H1 (cell line): ENCODE data around the gene CDK5R1. TPM values are rescaled to one million over a fixed set of nuclear protein-coding genes. Genes with fewer than 3 reads are reported as not detected.

Source experiments
- CTCF ChIA-PET: fragments of 300-600 bp; sonication (Branson Sonifier 250); formaldehyde crosslinking; loops from one replicate; lab custom pipeline; 2021; ENCODE audit not compliant: partially characterized antibody; lab: Charles Lee
- POLR2A ChIA-PET: fragments of 300-600 bp; sonication (Branson Sonifier 250); formaldehyde crosslinking; loops from one replicate; lab custom pipeline; 2021; ENCODE audit warnings: inconsistent platforms; ENCODE audit not compliant: partially characterized antibody; lab: Charles Lee
- DNase-seq, 2 experiments: peaks; one replicate each; pipeline versions ENCODE4 v3.0.0 to v3.0.0-alpha.2; 2010 to 2022; ENCODE audit warnings: low spot score in 2 of 2, low read depth in 1 of 2, mixed read lengths in 1 of 2
- FAIRE-seq: peaks from 2 replicates; lab custom pipeline; 2011; peaks lifted over from hg19 to GRCh38; lab: Jason Lieb, UNC
- H2AFZ ChIP-seq: 2 replicates; pipeline ENCODE4 v1.8.1; 2012; ENCODE audit warnings: low read length, inconsistent platforms
- H2AK5ac ChIP-seq: 2 replicates; pipeline ENCODE4 v1.6.1; 2013; ENCODE audit warnings: low read depth, low read length
- H2BK120ac ChIP-seq: replicated peaks from 2 replicates; pipeline ENCODE3; 2013; ENCODE audit warnings: low read depth, low read length, inconsistent platforms
- H2BK12ac ChIP-seq: 2 replicates; pipeline ENCODE4 v1.6.1; 2013; ENCODE audit warnings: low read depth, low read length
- H2BK15ac ChIP-seq: 2 replicates; pipeline ENCODE4 v1.6.1; 2013; ENCODE audit warnings: low read length
- H2BK20ac ChIP-seq: 2 replicates; pipeline ENCODE4 v1.6.1; 2013; ENCODE audit warnings: low read length
- H2BK5ac ChIP-seq: 2 replicates; pipeline ENCODE4 v1.6.1; 2013; ENCODE audit warnings: low read depth, low read length
- H3K14ac ChIP-seq: 2 replicates; pipeline ENCODE4 v1.6.1; 2013; ENCODE audit warnings: inconsistent platforms; ENCODE audit not compliant: insufficient read length
- H3K18ac ChIP-seq: 2 replicates; pipeline ENCODE4 v1.6.1; 2013; ENCODE audit warnings: low read length; ENCODE audit errors: extremely low read depth
- H3K23ac ChIP-seq: 2 replicates; pipeline ENCODE4 v1.6.1; 2013; ENCODE audit warnings: inconsistent platforms; ENCODE audit not compliant: insufficient read length
- H3K23me2 ChIP-seq: 2 replicates; pipeline ENCODE4 v1.6.1; 2013; ENCODE audit warnings: low read depth, low read length
- H3K27ac ChIP-seq: 2 replicates; pipeline ENCODE4 v1.6.1; 2011; ENCODE audit warnings: low read depth, low read length, inconsistent platforms
- H3K27me3 ChIP-seq, 4 experiments: replicated peaks in 1 of 4; 1 replicate in 1 of 4; 2 replicates in 3 of 4; pipeline versions ENCODE4 v1.6.1 to v1.8.1; 2011 to 2013; ENCODE audit warnings: low read length in 3 of 4, mild to moderate bottlenecking in 3 of 4, inconsistent platforms in 2 of 4, mixed read lengths in 2 of 4, moderate library complexity in 1 of 4; ENCODE audit not compliant: control insufficient read depth in 3 of 4, insufficient read depth in 3 of 4; ENCODE audit errors: extremely low read depth in 1 of 4
- H3K36me3 ChIP-seq, 4 experiments: 2 replicates each; pipeline versions ENCODE4 v1.6.1 to v1.8.1; 2011 to 2013; ENCODE audit warnings: mild to moderate bottlenecking in 4 of 4, low read length in 3 of 4, moderate library complexity in 2 of 4, control low read depth in 1 of 4, inconsistent platforms in 1 of 4; ENCODE audit not compliant: insufficient read depth in 4 of 4, control insufficient read depth in 2 of 4
- H3K4ac ChIP-seq: replicated peaks from 2 replicates; pipeline ENCODE3; 2013; ENCODE audit warnings: low read length, low read depth, mixed read lengths, inconsistent platforms; ENCODE audit not compliant: insufficient read length
- H3K4me1 ChIP-seq, 4 experiments: replicated peaks in 1 of 4; 1 replicate in 1 of 4; 2 replicates in 3 of 4; pipeline versions ENCODE4 v1.6.1 to v1.8.1; 2011 to 2013; ENCODE audit warnings: low read length in 3 of 4, inconsistent platforms in 2 of 4, mixed read lengths in 1 of 4; ENCODE audit not compliant: insufficient read depth in 4 of 4, control insufficient read depth in 3 of 4
- H3K4me2 ChIP-seq, 2 experiments: 2 replicates each; pipeline versions ENCODE4 v1.6.1 to v1.8.1; 2011 to 2013; ENCODE audit warnings: low read depth in 2 of 2, low read length in 2 of 2, control low read depth in 1 of 2, inconsistent platforms in 1 of 2, mild to moderate bottlenecking in 1 of 2; ENCODE audit not compliant: insufficient read depth in 1 of 2
- H3K4me3 ChIP-seq, 4 experiments: fragments of 200-600, 300-600 bp in 1 of 4; sonication (generic), shearing (Covaris generic), sonication (Bioruptor Twin) in 1 of 4; 2 replicates each; pipeline versions ENCODE4 v1.5.1 to v1.8.1; 2011 to 2016; ENCODE audit warnings: low read length in 4 of 4, low read depth in 3 of 4, control low read depth in 2 of 4, inconsistent platforms in 2 of 4, mild to moderate bottlenecking in 2 of 4, mixed read lengths in 1 of 4, moderate library complexity in 1 of 4; ENCODE audit not compliant: insufficient read depth in 2 of 4; ENCODE audit errors: extremely low read depth in 1 of 4
- H3K56ac ChIP-seq: replicated peaks from 2 replicates; pipeline ENCODE3; 2013; ENCODE audit warnings: low read depth, mild to moderate bottlenecking, mixed read lengths, low read length, inconsistent platforms; ENCODE audit not compliant: insufficient read length
- H3K79me1 ChIP-seq: 2 replicates; pipeline ENCODE4 v1.6.1; 2013; ENCODE audit warnings: low read depth, low read length, control low read depth
- H3K79me2 ChIP-seq, 2 experiments: 2 replicates each; pipeline versions ENCODE4 v1.6.1 to v1.8.1; 2012 to 2013; ENCODE audit warnings: low read length in 2 of 2, mild to moderate bottlenecking in 2 of 2, inconsistent platforms in 1 of 2; ENCODE audit not compliant: insufficient read depth in 2 of 2, control insufficient read depth in 1 of 2
- H3K9ac ChIP-seq, 4 experiments: replicated peaks in 1 of 4; 1 replicate in 1 of 4; 2 replicates in 3 of 4; pipeline versions ENCODE4 v1.6.1 to v1.8.1; 2011 to 2013; ENCODE audit warnings: low read depth in 3 of 4, low read length in 3 of 4, control low read depth in 2 of 4, mild to moderate bottlenecking in 2 of 4, moderate library complexity in 2 of 4, inconsistent platforms in 1 of 4; ENCODE audit errors: extremely low read depth in 1 of 4
- H3K9me3 ChIP-seq, 2 experiments: 2 replicates each; pipeline versions ENCODE4 v1.6.1 to v1.8.1; 2012 to 2013; ENCODE audit warnings: mild to moderate bottlenecking in 2 of 2, moderate library complexity in 2 of 2, control low read depth in 1 of 2, inconsistent platforms in 1 of 2, low read depth in 1 of 2, low read length in 1 of 2, mixed read lengths in 1 of 2; ENCODE audit not compliant: insufficient read depth in 2 of 2
- H4K20me1 ChIP-seq, 2 experiments: replicated peaks in 1 of 2; 2 replicates each; pipeline versions ENCODE3 to v1.8.1; 2011 to 2013; ENCODE audit warnings: inconsistent platforms in 2 of 2, low read length in 2 of 2, mild to moderate bottlenecking in 1 of 2; ENCODE audit not compliant: insufficient read depth in 2 of 2, control insufficient read depth in 1 of 2
- H4K5ac ChIP-seq: 2 replicates; pipeline ENCODE4 v1.6.1; 2013; ENCODE audit warnings: low read length, low read depth, mixed read lengths, inconsistent platforms; ENCODE audit not compliant: insufficient read length
- H4K8ac ChIP-seq: 2 replicates; pipeline ENCODE4 v1.8.0; 2013; ENCODE audit warnings: mild to moderate bottlenecking, moderate library complexity, low read length, inconsistent platforms; ENCODE audit not compliant: insufficient read depth; ENCODE audit errors: extremely low read depth
- H4K91ac ChIP-seq: replicated peaks from 2 replicates; pipeline ENCODE3; 2013; ENCODE audit warnings: low read length, mixed read lengths, inconsistent platforms; ENCODE audit not compliant: insufficient read length
- ASH2L ChIP-seq: fragments of 200-600, 300-600 bp; sonication (generic); IDR thresholded peaks from one replicate; pipeline ENCODE4 v1.7.1; 2017; ENCODE audit warnings: low read length
- E2F6 ChIP-seq: IDR thresholded peaks from 2 replicates; pipeline ENCODE4 v1.6.1; 2012; ENCODE audit warnings: inconsistent platforms
- EP300 ChIP-seq, 2 experiments: IDR thresholded peaks; 1 replicate in 1 of 2; 2 replicates in 1 of 2; pipeline ENCODE4 v1.6.1; 2011 to 2012; ENCODE audit warnings: low read depth in 2 of 2, low read length in 2 of 2, mild to moderate bottlenecking in 2 of 2, borderline replicate concordance in 1 of 2, inconsistent platforms in 1 of 2, moderate library complexity in 1 of 2
- HDAC2 ChIP-seq, 2 experiments: fragments of 300-600 bp in 1 of 2; sonication (generic) in 1 of 2; IDR thresholded peaks; 2 replicates each; pipeline ENCODE4 v1.6.1; 2011 to 2012; ENCODE audit warnings: low read depth in 2 of 2, low read length in 2 of 2, mild to moderate bottlenecking in 2 of 2, moderate library complexity in 2 of 2, borderline replicate concordance in 1 of 2, inconsistent platforms in 1 of 2
- KDM1A ChIP-seq: fragments of 200-600, 300-600 bp; sonication (generic); IDR thresholded peaks from 2 replicates; pipeline ENCODE4 v1.7.1; 2016; ENCODE audit warnings: mild to moderate bottlenecking, low read length, borderline replicate concordance
- KDM4A ChIP-seq: IDR thresholded peaks from one replicate; pipeline ENCODE4 v1.7.1; 2012; ENCODE audit warnings: low read depth, mild to moderate bottlenecking, moderate library complexity, low read length, inconsistent platforms; ENCODE audit not compliant: severe bottlenecking
- NANOG ChIP-seq: IDR thresholded peaks from 2 replicates; pipeline ENCODE4 v1.6.1; 2011; ENCODE audit warnings: low read length, low read depth, mild to moderate bottlenecking, inconsistent platforms; ENCODE audit not compliant: insufficient read depth, poor library complexity, severe bottlenecking
- RBBP5 ChIP-seq: IDR thresholded peaks from 2 replicates; pipeline ENCODE4 v1.7.1; 2012; ENCODE audit warnings: low read depth, mild to moderate bottlenecking, inconsistent platforms, low read length, moderate library complexity, borderline replicate concordance
- WGBS, 2 experiments: shearing (Covaris generic) in 1 of 2; methylation state at CpG; one replicate each; pipeline versions ENCODE4 v1.1.6 to v1.1.7; 2013 to 2015; ENCODE audit warnings: low lambda C conversion rate in 2 of 2, mixed read lengths in 2 of 2, inconsistent platforms in 1 of 2, low coverage in 1 of 2, missing lambda C conversion rate in 1 of 2; ENCODE audit not compliant: insufficient replicate concordance in 2 of 2, insufficient coverage in 1 of 2, insufficient read length in 1 of 2; ENCODE audit errors: extremely low coverage in 1 of 2, missing lambda C conversion rate in 1 of 2; 5-methylcytosine and 5-hydroxymethylcytosine counted together
- polyA plus RNA-seq, 7 experiments: library from polyadenylated mRNA; depleted of rRNA in 3 of 7; stranded (reverse) in 5 of 7; unstranded in 2 of 7; fragments of >200 nt in 5 of 7; fragments of 200-250 nt in 2 of 7; gene quantifications; 1 replicate in 5 of 7; 2 replicates in 1 of 7; 4 replicates in 1 of 7; pipeline versions ENCODE4 v1.2.1 to v1.2.3, GENCODE V29; 2011 to 2013; ENCODE audit warnings: missing spikeins in 2 of 7, mixed read lengths in 2 of 7
- total RNA-seq: library from RNA; stranded (reverse); fragmentation: NEBNext Ultra II Directional; extraction: Animal tissue kit (Norgen Biotek cat#: 25700); gene quantifications from 2 replicates; pipeline ENCODE4 v1.2.1, GENCODE V29; 2021

CDK5R1 gene
- total and polyA plus RNA-seq, 2 of the 8 experiments (the other 6 are each of a cell fraction or from before 2014, with no cell fraction given), result 2.7 to 9.9 TPM

- ChIA-PET CTCF (interaction anchor here (0.9 to 9.6 kb wide), 5 partner anchors 9 to 30 kb away, joined by 4 to 71 read pairs (median 7); no protein-coding TSS in a partner anchor), POLR2A (interaction anchor here (0.8 to 5.4 kb wide), 10 partner anchors 8 to 44 kb away, joined by 3 to 35 read pairs (median 5); partner anchors contain the start of gene PSMD11)
- FAIRE-seq, result no peak
- no peak overlapping the region for H3K4ac ChIP-seq
- peak overlapping the region; percentile 91 to 93 for H3K4me2 ChIP-seq
- H3K23me2 ChIP-seq, result peaks cover 8% of the 10 kb centered on the region
- H2BK15ac ChIP-seq, result 0 out of 2 replicates have a peak overlapping the region, but pooled peaks have one; percentile 67
- H2BK120ac ChIP-seq, result no peak overlapping the region
- H3K79me2 ChIP-seq, result peaks cover 0 to 27% of the 10 kb centered on the region in 2 experiments; a peak in 2 of 4 replicates
- H4K20me1 ChIP-seq, result peaks cover 3 to 16% of the 10 kb centered on the region in 2 experiments
- H3K14ac ChIP-seq, result no peak overlapping the region
- peaks cover 12% of the 10 kb centered on the region for H3K79me1 ChIP-seq
- H2BK12ac ChIP-seq, result peak overlapping the region; percentile 6; the same call in 1 of the 2 replicates
- peak overlapping the region; percentile 48; the same call in 1 of the 2 replicates for H3K27ac ChIP-seq
- H2AK5ac ChIP-seq, result 0 out of 2 replicates have a peak overlapping the region, but pooled peaks have one; percentile 67
- no peaks in the 10 kb centered on the region; a peak in 2 of 7 replicates for H3K27me3 ChIP-seq
- peaks cover 10 to 48% (median 28%) of the 10 kb centered on the region in 4 experiments for H3K4me1 ChIP-seq
- peaks cover 0 to 13% (median 4%) of the 10 kb centered on the region in 4 experiments; a peak in 3 of 8 replicates for H3K36me3 ChIP-seq
- WGBS, 2 experiments, result 41% methylated on average over 40 of the region's 59 CpGs; no CpG with 5 or more reads in 1 of the 2 experiments
- H2BK5ac ChIP-seq, result no peak overlapping the region
- no peak overlapping the region for H4K5ac ChIP-seq
- H3K18ac ChIP-seq, result peak overlapping the region; percentile 55; the same call in 1 of the 2 replicates
- peak overlapping the region; percentile 18; the same call in 1 of the 2 replicates for H4K8ac ChIP-seq
- no peak overlapping the region for H2BK20ac ChIP-seq
- peak overlapping the region; percentile 18 for H3K23ac ChIP-seq
- H3K9me3 ChIP-seq, result no peaks in the 10 kb centered on the region
- peak overlapping the region; percentile 52 to 86 (median 66); a peak in 6 of 7 replicates for H3K9ac ChIP-seq
- peak overlapping the region; percentile 1; the same call in 1 of the 2 replicates for H2AFZ ChIP-seq
- H3K4me3 ChIP-seq, result peak overlapping the region; percentile 51 to 74 (median 62)
- H4K91ac ChIP-seq, result peak overlapping the region; percentile 77
- DNase-seq, result no peak
- H3K56ac ChIP-seq, result no peak overlapping the region
- TF ChIP-seq KDM1A, result 0 out of 2 replicates have a peak, but pooled peaks have one; percentile 13
- peak; percentile 53 for TF ChIP-seq ASH2L
- 0 out of 2 replicates have a peak, but pooled peaks have one; percentile 15 for TF ChIP-seq E2F6
- no peak for TF ChIP-seq NANOG
- TF ChIP-seq KDM4A, result peak; percentile 33
- 0 out of 4 replicates have a peak, but pooled peaks of 1 of the 2 experiments have one; percentile 15 for TF ChIP-seq HDAC2 (IDR thresholded peaks at IDR 0.05; ENCODE audit: borderline replicate concordance in 1 of 2, low read depth in 2 of 2, low read length in 2 of 2)
- no peak for TF ChIP-seq EP300 (IDR thresholded peaks at IDR 0.05; ENCODE audit: borderline replicate concordance in 1 of 2, low read depth in 2 of 2, low read length in 2 of 2)
- TF ChIP-seq RBBP5, result no peak
Observed at GRCh38 chr17:32487473-32488176, 832 bp downstream of the CDK5R1 start.
